SK-N-SH treated with all-trans-retinoic acid at 6 μM for 48 hours (cell line): ENCODE measurements around the gene TMEM236.

Experiments
- ATAC-seq: fragments of 200-7000 bp; cut with Tn5 transposase; 3 replicates; pipeline ENCODE4 v1.9.1; 2020; ENCODE audit warnings: mild to moderate bottlenecking, moderate library complexity
- ARNTL ChIP-seq: fragments of 450-650 bp; formaldehyde crosslinking; IDR thresholded peaks from 2 replicates; pipeline ENCODE4 v1.5.0; 2020; ENCODE audit warnings: low read depth, mild to moderate bottlenecking, moderate library complexity, borderline replicate concordance
- BACH2 ChIP-seq: fragments of 250-450 bp; sonication (Bioruptor Pico); IDR thresholded peaks from 2 replicates; pipeline ENCODE4 v1.9.0; 2021; ENCODE audit warnings: mild to moderate bottlenecking, borderline replicate concordance
- CSDC2 ChIP-seq: fragments of 250-450 bp; sonication (Bioruptor Pico); IDR thresholded peaks from 2 replicates; pipeline ENCODE4 v1.5.0; 2020; ENCODE audit warnings: mild to moderate bottlenecking, moderate library complexity
- GLIS3 ChIP-seq: fragments of 250-450 bp; sonication (Bioruptor Pico); IDR thresholded peaks from 2 replicates; pipeline ENCODE4 v1.5.0; 2020; ENCODE audit warnings: mild to moderate bottlenecking, moderate library complexity
- ISL1 ChIP-seq: fragments of 250-450 bp; sonication (Bioruptor Pico); IDR thresholded peaks from 2 replicates; pipeline ENCODE4 v2.1.2; 2022; ENCODE audit warnings: mild to moderate bottlenecking, moderate library complexity
- OSR1 ChIP-seq: fragments of 250-450 bp; sonication (Bioruptor Pico); IDR thresholded peaks from 2 replicates; pipeline ENCODE4 v1.8.0; 2022; ENCODE audit warnings: moderate library complexity, mild to moderate bottlenecking, inconsistent platforms
- PPARA ChIP-seq: fragments of 250-450 bp; sonication (Bioruptor Pico); IDR thresholded peaks from 2 replicates; pipeline ENCODE4 v1.5.0; 2020; ENCODE audit warnings: mild to moderate bottlenecking, borderline replicate concordance
- RARB ChIP-seq: fragments of 250-450 bp; sonication (Bioruptor Pico); IDR thresholded peaks from 2 replicates; pipeline ENCODE4 v1.8.0; 2021; ENCODE audit warnings: mild to moderate bottlenecking, moderate library complexity
- SNAI2 ChIP-seq: fragments of 250-450 bp; sonication (Bioruptor Pico); IDR thresholded peaks from 2 replicates; pipeline ENCODE4 v1.5.0; 2020; ENCODE audit warnings: mild to moderate bottlenecking, moderate library complexity
- TOX ChIP-seq: fragments of 250-450 bp; sonication (Bioruptor Pico); IDR thresholded peaks from 2 replicates; pipeline ENCODE4 v1.8.0; 2021; ENCODE audit warnings: mild to moderate bottlenecking, moderate library complexity, borderline replicate concordance
- ZC3H10 ChIP-seq: fragments of 250-450 bp; sonication (Bioruptor Pico); IDR thresholded peaks from 2 replicates; pipeline ENCODE4 v1.5.1; 2021; ENCODE audit warnings: mild to moderate bottlenecking, moderate library complexity
- ZFP3 ChIP-seq: fragments of 250-450 bp; sonication (Bioruptor Pico); IDR thresholded peaks from 2 replicates; pipeline ENCODE4 v1.5.0; 2020; ENCODE audit warnings: mild to moderate bottlenecking, moderate library complexity
- ZFP30 ChIP-seq: fragments of 450-650 bp; formaldehyde crosslinking; IDR thresholded peaks from 2 replicates; pipeline ENCODE4 v1.5.0; 2022; ENCODE audit warnings: mild to moderate bottlenecking, moderate library complexity
- ZNF565 ChIP-seq: fragments of 450-650 bp; formaldehyde crosslinking; conservative IDR thresholded peaks from 2 replicates; pipeline ENCODE4 v1.5.0; 2020; ENCODE audit warnings: low read depth, mild to moderate bottlenecking, moderate library complexity
- ZNF70 ChIP-seq: fragments of 450-650 bp; formaldehyde crosslinking; IDR thresholded peaks from 2 replicates; pipeline ENCODE4 v1.5.0; 2020; ENCODE audit warnings: mild to moderate bottlenecking, moderate library complexity
- ZNF8 ChIP-seq: fragments of 450-650 bp; formaldehyde crosslinking; IDR thresholded peaks from 2 replicates; pipeline ENCODE4 v1.5.0; 2020; ENCODE audit warnings: mild to moderate bottlenecking, moderate library complexity
- TF ChIP-seq, protein P1 (sequence below): fragments of 250-450 bp; sonication (Bioruptor Pico); IDR thresholded peaks from 2 replicates; pipeline ENCODE4 v1.5.1; 2021; ENCODE audit warnings: mild to moderate bottlenecking, moderate library complexity
- TF ChIP-seq, protein P2 (sequence below): fragments of 250-450 bp; sonication (Bioruptor Pico); IDR thresholded peaks from 2 replicates; pipeline ENCODE4 v1.5.0; 2020; ENCODE audit warnings: mild to moderate bottlenecking, moderate library complexity
- TF ChIP-seq, protein P3 (sequence below): fragments of 250-450 bp; sonication (Bioruptor Pico); IDR thresholded peaks from 2 replicates; pipeline ENCODE4 v1.8.0; 2021; ENCODE audit warnings: low read depth, mild to moderate bottlenecking, moderate library complexity, borderline replicate concordance

TMEM236 gene

DNA sequence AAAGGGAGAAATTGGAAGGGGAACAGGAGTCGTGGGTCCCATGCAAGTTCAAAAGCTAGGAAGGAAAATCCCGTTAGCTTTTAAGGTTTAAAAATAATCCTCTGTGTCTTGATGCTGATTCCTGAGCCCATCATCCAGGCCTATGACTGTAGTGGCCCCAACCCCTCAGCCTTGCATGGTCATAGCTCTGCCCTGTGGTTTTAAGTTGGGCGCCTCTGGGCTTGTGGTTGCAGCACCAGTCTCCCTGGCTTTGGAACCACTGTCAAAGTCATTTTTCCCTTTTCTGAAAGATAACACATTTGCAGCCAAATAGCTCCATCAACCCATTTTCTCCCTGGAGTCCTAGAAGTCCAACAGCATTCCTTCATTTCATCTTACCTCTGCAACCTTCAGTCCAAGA lies 13.6 kb downstream of the TMEM236 start (continued):
- TF ChIP-seq, protein P1, sequence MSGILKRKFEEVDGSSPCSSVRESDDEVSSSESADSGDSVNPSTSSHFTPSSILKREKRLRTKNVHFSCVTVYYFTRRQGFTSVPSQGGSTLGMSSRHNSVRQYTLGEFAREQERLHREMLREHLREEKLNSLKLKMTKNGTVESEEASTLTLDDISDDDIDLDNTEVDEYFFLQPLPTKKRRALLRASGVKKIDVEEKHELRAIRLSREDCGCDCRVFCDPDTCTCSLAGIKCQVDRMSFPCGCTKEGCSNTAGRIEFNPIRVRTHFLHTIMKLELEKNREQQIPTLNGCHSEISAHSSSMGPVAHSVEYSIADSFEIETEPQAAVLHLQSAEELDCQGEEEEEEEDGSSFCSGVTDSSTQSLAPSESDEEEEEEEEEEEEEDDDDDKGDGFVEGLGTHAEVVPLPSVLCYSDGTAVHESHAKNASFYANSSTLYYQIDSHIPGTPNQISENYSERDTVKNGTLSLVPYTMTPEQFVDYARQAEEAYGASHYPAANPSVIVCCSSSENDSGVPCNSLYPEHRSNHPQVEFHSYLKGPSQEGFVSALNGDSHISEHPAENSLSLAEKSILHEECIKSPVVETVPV (CRISPR knock-in tag), result no peak

DNA sequence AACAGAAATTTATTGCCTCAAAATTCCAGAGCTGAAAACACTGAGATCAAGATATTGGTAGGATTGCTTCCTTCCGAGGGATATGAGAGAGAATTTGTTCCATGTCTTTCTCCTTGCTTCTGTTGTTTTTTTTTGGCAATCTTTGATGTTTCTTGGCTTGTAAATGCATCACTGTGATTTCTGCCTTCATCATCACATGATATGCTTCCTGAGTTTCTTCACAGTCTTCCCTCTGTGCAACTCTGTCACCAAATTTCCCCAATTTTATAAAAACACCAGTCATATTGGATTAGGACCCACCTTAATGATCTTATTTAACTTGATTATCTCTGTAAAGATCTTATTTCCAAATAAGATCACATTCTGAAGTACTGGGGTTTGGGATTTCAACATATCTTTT lies 14.7 kb downstream of the TMEM236 start:
- TF ChIP-seq CSDC2 (CRISPR knock-in tag), result no peak
- no peak for TF ChIP-seq ZFP30 (CRISPR knock-in tag)
- TF ChIP-seq ZC3H10 (CRISPR knock-in tag), result no peak
- TF ChIP-seq BACH2 (CRISPR knock-in tag), result no peak
- TF ChIP-seq ZFP3, result no peak
- no peak for TF ChIP-seq ZNF70
- TF ChIP-seq OSR1, result no peak
- TF ChIP-seq ARNTL, result no peak
- no peak for TF ChIP-seq TOX (CRISPR knock-in tag)
- no peak for TF ChIP-seq RARB (CRISPR knock-in tag)
- TF ChIP-seq GLIS3, result no peak
- no peak for TF ChIP-seq ISL1 (CRISPR knock-in tag)
- TF ChIP-seq, protein P1 (CRISPR knock-in tag), result no peak
- no peak for TF ChIP-seq ZNF565
- TF ChIP-seq PPARA (CRISPR knock-in tag), result no peak
- TF ChIP-seq, protein P2, sequence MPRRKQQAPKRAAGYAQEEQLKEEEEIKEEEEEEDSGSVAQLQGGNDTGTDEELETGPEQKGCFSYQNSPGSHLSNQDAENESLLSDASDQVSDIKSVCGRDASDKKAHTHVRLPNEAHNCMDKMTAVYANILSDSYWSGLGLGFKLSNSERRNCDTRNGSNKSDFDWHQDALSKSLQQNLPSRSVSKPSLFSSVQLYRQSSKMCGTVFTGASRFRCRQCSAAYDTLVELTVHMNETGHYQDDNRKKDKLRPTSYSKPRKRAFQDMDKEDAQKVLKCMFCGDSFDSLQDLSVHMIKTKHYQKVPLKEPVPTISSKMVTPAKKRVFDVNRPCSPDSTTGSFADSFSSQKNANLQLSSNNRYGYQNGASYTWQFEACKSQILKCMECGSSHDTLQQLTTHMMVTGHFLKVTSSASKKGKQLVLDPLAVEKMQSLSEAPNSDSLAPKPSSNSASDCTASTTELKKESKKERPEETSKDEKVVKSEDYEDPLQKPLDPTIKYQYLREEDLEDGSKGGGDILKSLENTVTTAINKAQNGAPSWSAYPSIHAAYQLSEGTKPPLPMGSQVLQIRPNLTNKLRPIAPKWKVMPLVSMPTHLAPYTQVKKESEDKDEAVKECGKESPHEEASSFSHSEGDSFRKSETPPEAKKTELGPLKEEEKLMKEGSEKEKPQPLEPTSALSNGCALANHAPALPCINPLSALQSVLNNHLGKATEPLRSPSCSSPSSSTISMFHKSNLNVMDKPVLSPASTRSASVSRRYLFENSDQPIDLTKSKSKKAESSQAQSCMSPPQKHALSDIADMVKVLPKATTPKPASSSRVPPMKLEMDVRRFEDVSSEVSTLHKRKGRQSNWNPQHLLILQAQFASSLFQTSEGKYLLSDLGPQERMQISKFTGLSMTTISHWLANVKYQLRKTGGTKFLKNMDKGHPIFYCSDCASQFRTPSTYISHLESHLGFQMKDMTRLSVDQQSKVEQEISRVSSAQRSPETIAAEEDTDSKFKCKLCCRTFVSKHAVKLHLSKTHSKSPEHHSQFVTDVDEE (CRISPR knock-in tag), result no peak
- TF ChIP-seq ZNF8 (CRISPR knock-in tag), result no peak
- no peak for TF ChIP-seq SNAI2 (CRISPR knock-in tag)
- TF ChIP-seq, all 23 proteins: peak for 0
- ATAC-seq, result no peak

DNA sequence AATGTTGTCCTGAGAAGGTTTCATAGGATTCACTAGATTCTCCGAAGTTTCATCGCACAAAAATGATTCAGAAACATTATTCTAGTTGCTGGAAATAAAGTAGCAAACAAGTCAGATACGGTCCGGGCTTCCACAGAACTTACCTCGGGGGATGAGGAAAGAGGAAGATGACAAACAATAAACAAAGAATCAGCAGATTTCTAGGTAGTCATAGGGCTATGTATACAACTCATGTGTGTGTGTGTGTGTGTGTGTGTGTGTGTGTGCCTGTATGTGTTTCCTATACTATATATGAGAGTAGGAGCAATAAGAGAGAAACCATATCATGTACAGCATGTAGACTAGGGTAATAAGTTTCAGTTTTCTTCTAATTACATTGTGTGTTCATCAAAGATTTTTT lies 16.5 kb downstream of the TMEM236 start:
- TF ChIP-seq, protein P1 (CRISPR knock-in tag), result no peak
- TF ChIP-seq ZNF8 (CRISPR knock-in tag) (no peak), ZNF565 (no peak), TOX (CRISPR knock-in tag) (no peak), BACH2 (CRISPR knock-in tag) (no peak), RARB (CRISPR knock-in tag) (no peak), ZC3H10 (CRISPR knock-in tag) (no peak), OSR1 (no peak), ZFP3 (no peak), ISL1 (CRISPR knock-in tag) (no peak), SNAI2 (CRISPR knock-in tag) (no peak), GLIS3 (no peak)
- TF ChIP-seq, protein P3, sequence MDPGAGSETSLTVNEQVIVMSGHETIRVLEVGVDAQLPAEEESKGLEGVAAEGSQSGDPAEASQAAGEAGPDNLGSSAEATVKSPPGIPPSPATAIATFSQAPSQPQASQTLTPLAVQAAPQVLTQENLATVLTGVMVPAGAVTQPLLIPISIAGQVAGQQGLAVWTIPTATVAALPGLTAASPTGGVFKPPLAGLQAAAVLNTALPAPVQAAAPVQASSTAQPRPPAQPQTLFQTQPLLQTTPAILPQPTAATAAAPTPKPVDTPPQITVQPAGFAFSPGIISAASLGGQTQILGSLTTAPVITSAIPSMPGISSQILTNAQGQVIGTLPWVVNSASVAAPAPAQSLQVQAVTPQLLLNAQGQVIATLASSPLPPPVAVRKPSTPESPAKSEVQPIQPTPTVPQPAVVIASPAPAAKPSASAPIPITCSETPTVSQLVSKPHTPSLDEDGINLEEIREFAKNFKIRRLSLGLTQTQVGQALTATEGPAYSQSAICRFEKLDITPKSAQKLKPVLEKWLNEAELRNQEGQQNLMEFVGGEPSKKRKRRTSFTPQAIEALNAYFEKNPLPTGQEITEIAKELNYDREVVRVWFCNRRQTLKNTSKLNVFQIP, result no peak
- TF ChIP-seq, protein P2 (CRISPR knock-in tag), result no peak
- TF ChIP-seq, all 23 proteins: peak for 0
- ATAC-seq, result no peak
